ENCODE measurements around the gene CBFA2T3.
"Not testable (repeated sequence)": the region's sequence is repeated elsewhere in the genome, so short reads cannot be mapped to it uniquely, and the experiment has no call there.

- TF ChIP-seq CTCF (conservative IDR thresholded peaks at IDR 0.05; ENCODE audit: low read length); EZH2phosphoT487 (IDR thresholded peaks at IDR 0.05; ENCODE audit: borderline replicate concordance): not testable (repeated sequence)
Measured at GRCh38 chr16:89002081-89002480, 25.1 kb upstream of the CBFA2T3 start.

Data from Loucy (cell line).